OCI-LY7 (cell line): ENCODE data around the gene LRRC37A3.
"Not testable (repeated sequence)": the region's sequence is repeated elsewhere in the genome, so short reads cannot be mapped to it uniquely, and the experiment has no call there.

Experiments
- CTCF ChIP-seq: fragments of 200-600 bp; sonication (generic); conservative IDR thresholded peaks from 2 replicates; pipeline ENCODE4 v1.5.1; 2014; ENCODE audit warnings: mild to moderate bottlenecking, antibody characterized with exemption, low read length, moderate library complexity, mixed read lengths
- EZH2phosphoT487 ChIP-seq: fragments of 200-600 bp; sonication (generic); IDR thresholded peaks from 2 replicates; pipeline ENCODE4 v1.6.1; 2018; ENCODE audit warnings: low read depth, borderline replicate concordance, mild to moderate bottlenecking, mixed run types, antibody characterized with exemption, low read length, moderate library complexity, mixed read lengths

GRCh38 chr17:64842900-64843299 lies 76.4 kb downstream of the LRRC37A3 start:
- TF ChIP-seq CTCF, EZH2phosphoT487: not testable (repeated sequence)
